NCI-H774 (cell line): Measurements from ENCODE around the gene LARGE2.
A peak's percentile ranks its signal among the peaks of the same experiment; 100 is the strongest.

ENCODE experiments used
- DNase-seq: peaks from one replicate; lab custom pipeline; 2025; lab: John Stamatoyannopoulos, UW

LARGE2 gene

GRCh38 chr11:45930031-45930794 lies 7.8 kb downstream of the LARGE2 start:
- DNase-seq = peak; percentile 94

- no peak for DNase-seq
Observed at GRCh38 chr11:45930951-45931570, 8.6 kb downstream of the LARGE2 start.

GRCh38 chr11:45931739-45932138 lies 9.3 kb downstream of the LARGE2 start:
- no peak for DNase-seq

GRCh38 chr11:45932217-45932616 lies 9.8 kb downstream of the LARGE2 start:
- no peak for DNase-seq

GRCh38 chr11:45933131-45933831 lies 10.8 kb downstream of the LARGE2 start:
- no peak for DNase-seq

- no peak for DNase-seq
Observed at GRCh38 chr11:45933846-45934579, 11.6 kb downstream of the LARGE2 start.

- no peak for DNase-seq
Observed at GRCh38 chr11:45934580-45935318, 12.3 kb downstream of the LARGE2 start.

- no peak for DNase-seq
Observed at GRCh38 chr11:45935349-45936064, 13.1 kb downstream of the LARGE2 start.

- DNase-seq = no peak
Observed at GRCh38 chr11:45936511-45937054, 14.1 kb downstream of the LARGE2 start.

- no peak for DNase-seq
Observed at GRCh38 chr11:45937916-45938315, 15.5 kb downstream of the LARGE2 start.

- no peak for DNase-seq
Observed at GRCh38 chr11:45939836-45940235, 17.4 kb downstream of the LARGE2 start.

GRCh38 chr11:45941285-45941684 lies 18.8 kb downstream of the LARGE2 start:
- DNase-seq = no peak

GRCh38 chr11:45942381-45942780 lies 19.9 kb downstream of the LARGE2 start:
- no peak for DNase-seq

- DNase-seq = no peak
Observed at GRCh38 chr11:45945397-45945999, 23.0 kb downstream of the LARGE2 start.

GRCh38 chr11:45947885-45948284 lies 25.4 kb downstream of the LARGE2 start:
- DNase-seq = no peak

GRCh38 chr11:45948356-45948755 lies 25.9 kb downstream of the LARGE2 start:
- DNase-seq = no peak

- no peak for DNase-seq
Observed at GRCh38 chr11:45949992-45950407, 27.5 kb downstream of the LARGE2 start.

GRCh38 chr11:45959851-45960250 lies 37.4 kb downstream of the LARGE2 start:
- DNase-seq = no peak

GRCh38 chr11:45960387-45961095 lies 38.1 kb downstream of the LARGE2 start:
- no peak for DNase-seq
